ENCODE measurements around the gene ELMO3. TPM values are rescaled to one million over a fixed set of nuclear protein-coding genes. Genes with fewer than 3 reads are reported as not detected.

The ELMO3 gene
- total and polyA plus RNA-seq, 2 of the 13 experiments (the other 11 are each of a cell fraction or from before 2014, with no cell fraction given) = 2.6 to 4.0 TPM

DNA sequence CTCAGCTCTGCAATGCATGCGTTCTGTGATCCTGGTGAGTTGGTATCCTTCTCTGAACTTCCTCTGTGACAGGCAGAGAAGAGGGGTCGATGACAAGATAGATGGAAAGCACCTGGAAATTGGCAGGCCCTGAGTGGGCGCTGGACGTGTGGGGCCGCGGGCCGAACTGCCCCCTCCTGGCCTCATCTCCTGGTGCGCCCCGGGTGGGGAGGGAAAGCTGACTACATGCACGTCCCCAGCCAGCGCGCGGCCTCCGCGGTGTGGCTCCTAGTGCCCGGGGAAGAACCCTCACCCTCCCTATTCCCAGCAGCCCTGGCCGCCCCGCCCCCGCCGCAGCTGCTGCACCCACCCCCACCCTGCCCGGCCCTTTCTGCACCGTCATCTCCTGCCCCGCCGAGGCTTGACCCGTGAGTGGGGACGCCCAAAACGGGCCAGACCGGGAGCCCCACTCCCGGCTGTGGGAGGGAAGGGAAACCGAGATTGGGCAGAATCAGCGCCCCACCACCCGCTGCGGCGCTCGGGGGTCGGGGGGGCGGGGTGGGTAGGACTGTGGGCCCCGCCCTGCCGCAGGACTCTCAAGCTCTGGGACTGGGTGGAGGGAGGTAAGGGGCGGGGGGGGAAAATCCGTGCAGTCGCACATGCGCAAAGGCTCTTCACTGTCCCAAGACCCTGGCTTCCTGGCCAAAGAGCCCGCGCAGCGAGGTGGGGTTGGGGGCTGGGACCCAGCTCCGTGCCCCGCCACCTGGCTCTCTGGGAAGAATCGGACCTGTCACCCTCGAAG lies 28.6 kb upstream of the ELMO3 start, which contains the start of gene NOL3 (continued):
- no peak for TF ChIP-seq PLRG1 (conservative IDR thresholded peaks at IDR 0.05)
- TF ChIP-seq PHF20 (CRISPR knock-in tag; IDR thresholded peaks at IDR 0.05) = no peak; the same call in 1 of the 2 replicates
- TF ChIP-seq ZNF780A (CRISPR knock-in tag; IDR thresholded peaks at IDR 0.05) = no peak
- TF ChIP-seq KLF12 (CRISPR knock-in tag; IDR thresholded peaks at IDR 0.05; ENCODE audit: borderline replicate concordance) = no peak
- no peak for TF ChIP-seq ZFYVE20 (CRISPR knock-in tag; IDR thresholded peaks at IDR 0.05; ENCODE audit: borderline replicate concordance, low read depth)
- peak; percentile 94 for TF ChIP-seq NFE2L1 (CRISPR knock-in tag; IDR thresholded peaks at IDR 0.05; ENCODE audit: borderline replicate concordance)
- TF ChIP-seq, protein P1, sequence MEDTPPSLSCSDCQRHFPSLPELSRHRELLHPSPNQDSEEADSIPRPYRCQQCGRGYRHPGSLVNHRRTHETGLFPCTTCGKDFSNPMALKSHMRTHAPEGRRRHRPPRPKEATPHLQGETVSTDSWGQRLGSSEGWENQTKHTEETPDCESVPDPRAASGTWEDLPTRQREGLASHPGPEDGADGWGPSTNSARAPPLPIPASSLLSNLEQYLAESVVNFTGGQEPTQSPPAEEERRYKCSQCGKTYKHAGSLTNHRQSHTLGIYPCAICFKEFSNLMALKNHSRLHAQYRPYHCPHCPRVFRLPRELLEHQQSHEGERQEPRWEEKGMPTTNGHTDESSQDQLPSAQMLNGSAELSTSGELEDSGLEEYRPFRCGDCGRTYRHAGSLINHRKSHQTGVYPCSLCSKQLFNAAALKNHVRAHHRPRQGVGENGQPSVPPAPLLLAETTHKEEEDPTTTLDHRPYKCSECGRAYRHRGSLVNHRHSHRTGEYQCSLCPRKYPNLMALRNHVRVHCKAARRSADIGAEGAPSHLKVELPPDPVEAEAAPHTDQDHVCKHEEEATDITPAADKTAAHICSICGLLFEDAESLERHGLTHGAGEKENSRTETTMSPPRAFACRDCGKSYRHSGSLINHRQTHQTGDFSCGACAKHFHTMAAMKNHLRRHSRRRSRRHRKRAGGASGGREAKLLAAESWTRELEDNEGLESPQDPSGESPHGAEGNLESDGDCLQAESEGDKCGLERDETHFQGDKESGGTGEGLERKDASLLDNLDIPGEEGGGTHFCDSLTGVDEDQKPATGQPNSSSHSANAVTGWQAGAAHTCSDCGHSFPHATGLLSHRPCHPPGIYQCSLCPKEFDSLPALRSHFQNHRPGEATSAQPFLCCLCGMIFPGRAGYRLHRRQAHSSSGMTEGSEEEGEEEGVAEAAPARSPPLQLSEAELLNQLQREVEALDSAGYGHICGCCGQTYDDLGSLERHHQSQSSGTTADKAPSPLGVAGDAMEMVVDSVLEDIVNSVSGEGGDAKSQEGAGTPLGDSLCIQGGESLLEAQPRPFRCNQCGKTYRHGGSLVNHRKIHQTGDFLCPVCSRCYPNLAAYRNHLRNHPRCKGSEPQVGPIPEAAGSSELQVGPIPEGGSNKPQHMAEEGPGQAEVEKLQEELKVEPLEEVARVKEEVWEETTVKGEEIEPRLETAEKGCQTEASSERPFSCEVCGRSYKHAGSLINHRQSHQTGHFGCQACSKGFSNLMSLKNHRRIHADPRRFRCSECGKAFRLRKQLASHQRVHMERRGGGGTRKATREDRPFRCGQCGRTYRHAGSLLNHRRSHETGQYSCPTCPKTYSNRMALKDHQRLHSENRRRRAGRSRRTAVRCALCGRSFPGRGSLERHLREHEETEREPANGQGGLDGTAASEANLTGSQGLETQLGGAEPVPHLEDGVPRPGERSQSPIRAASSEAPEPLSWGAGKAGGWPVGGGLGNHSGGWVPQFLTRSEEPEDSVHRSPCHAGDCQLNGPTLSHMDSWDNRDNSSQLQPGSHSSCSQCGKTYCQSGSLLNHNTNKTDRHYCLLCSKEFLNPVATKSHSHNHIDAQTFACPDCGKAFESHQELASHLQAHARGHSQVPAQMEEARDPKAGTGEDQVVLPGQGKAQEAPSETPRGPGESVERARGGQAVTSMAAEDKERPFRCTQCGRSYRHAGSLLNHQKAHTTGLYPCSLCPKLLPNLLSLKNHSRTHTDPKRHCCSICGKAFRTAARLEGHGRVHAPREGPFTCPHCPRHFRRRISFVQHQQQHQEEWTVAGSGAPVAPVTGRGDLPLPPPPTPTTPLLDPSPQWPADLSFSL (CRISPR knock-in tag; IDR thresholded peaks at IDR 0.05) = no peak
- TF ChIP-seq, protein P2, sequence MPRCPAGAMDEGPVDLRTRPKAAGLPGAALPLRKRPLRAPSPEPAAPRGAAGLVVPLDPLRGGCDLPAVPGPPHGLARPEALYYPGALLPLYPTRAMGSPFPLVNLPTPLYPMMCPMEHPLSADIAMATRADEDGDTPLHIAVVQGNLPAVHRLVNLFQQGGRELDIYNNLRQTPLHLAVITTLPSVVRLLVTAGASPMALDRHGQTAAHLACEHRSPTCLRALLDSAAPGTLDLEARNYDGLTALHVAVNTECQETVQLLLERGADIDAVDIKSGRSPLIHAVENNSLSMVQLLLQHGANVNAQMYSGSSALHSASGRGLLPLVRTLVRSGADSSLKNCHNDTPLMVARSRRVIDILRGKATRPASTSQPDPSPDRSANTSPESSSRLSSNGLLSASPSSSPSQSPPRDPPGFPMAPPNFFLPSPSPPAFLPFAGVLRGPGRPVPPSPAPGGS (CRISPR knock-in tag; IDR thresholded peaks at IDR 0.05) = 0 out of 2 replicates have a peak, but pooled peaks have one; percentile 67
- TF ChIP-seq, protein P3, sequence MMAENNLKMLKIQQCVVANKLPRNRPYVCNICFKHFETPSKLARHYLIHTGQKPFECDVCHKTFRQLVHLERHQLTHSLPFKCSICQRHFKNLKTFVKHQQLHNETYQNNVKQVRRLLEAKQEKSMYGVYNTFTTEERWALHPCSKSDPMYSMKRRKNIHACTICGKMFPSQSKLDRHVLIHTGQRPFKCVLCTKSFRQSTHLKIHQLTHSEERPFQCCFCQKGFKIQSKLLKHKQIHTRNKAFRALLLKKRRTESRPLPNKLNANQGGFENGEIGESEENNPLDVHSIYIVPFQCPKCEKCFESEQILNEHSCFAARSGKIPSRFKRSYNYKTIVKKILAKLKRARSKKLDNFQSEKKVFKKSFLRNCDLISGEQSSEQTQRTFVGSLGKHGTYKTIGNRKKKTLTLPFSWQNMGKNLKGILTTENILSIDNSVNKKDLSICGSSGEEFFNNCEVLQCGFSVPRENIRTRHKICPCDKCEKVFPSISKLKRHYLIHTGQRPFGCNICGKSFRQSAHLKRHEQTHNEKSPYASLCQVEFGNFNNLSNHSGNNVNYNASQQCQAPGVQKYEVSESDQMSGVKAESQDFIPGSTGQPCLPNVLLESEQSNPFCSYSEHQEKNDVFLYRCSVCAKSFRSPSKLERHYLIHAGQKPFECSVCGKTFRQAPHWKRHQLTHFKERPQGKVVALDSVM (CRISPR knock-in tag; IDR thresholded peaks at IDR 0.05) = no peak
- peak; percentile 66 for TF ChIP-seq ZNF768 (CRISPR knock-in tag; IDR thresholded peaks at IDR 0.05)
- TF ChIP-seq, protein P4, sequence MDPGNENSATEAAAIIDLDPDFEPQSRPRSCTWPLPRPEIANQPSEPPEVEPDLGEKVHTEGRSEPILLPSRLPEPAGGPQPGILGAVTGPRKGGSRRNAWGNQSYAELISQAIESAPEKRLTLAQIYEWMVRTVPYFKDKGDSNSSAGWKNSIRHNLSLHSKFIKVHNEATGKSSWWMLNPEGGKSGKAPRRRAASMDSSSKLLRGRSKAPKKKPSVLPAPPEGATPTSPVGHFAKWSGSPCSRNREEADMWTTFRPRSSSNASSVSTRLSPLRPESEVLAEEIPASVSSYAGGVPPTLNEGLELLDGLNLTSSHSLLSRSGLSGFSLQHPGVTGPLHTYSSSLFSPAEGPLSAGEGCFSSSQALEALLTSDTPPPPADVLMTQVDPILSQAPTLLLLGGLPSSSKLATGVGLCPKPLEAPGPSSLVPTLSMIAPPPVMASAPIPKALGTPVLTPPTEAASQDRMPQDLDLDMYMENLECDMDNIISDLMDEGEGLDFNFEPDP (CRISPR knock-in tag; conservative IDR thresholded peaks at IDR 0.05) = no peak
- TF ChIP-seq ATAD3A (CRISPR knock-in tag; IDR thresholded peaks at IDR 0.05) = no peak
- TF ChIP-seq, protein P5, sequence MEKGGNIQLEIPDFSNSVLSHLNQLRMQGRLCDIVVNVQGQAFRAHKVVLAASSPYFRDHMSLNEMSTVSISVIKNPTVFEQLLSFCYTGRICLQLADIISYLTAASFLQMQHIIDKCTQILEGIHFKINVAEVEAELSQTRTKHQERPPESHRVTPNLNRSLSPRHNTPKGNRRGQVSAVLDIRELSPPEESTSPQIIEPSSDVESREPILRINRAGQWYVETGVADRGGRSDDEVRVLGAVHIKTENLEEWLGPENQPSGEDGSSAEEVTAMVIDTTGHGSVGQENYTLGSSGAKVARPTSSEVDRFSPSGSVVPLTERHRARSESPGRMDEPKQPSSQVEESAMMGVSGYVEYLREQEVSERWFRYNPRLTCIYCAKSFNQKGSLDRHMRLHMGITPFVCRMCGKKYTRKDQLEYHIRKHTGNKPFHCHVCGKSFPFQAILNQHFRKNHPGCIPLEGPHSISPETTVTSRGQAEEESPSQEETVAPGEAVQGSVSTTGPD (CRISPR knock-in tag; IDR thresholded peaks at IDR 0.05) = no peak
- TF ChIP-seq, protein P6, sequence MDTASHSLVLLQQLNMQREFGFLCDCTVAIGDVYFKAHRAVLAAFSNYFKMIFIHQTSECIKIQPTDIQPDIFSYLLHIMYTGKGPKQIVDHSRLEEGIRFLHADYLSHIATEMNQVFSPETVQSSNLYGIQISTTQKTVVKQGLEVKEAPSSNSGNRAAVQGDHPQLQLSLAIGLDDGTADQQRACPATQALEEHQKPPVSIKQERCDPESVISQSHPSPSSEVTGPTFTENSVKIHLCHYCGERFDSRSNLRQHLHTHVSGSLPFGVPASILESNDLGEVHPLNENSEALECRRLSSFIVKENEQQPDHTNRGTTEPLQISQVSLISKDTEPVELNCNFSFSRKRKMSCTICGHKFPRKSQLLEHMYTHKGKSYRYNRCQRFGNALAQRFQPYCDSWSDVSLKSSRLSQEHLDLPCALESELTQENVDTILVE (CRISPR knock-in tag; IDR thresholded peaks at IDR 0.05) = no peak; the same call in 1 of the 2 replicates

All from HepG2 (cell line).